ENCODE measurements around the gene CPT1C. TPM values are rescaled to one million over a fixed set of nuclear protein-coding genes. Genes with fewer than 3 reads are reported as not detected.

Gene CPT1C
- total and polyA plus RNA-seq, 2 donors (not counting 3 experiments of a cell fraction or from before 2014, with no cell fraction given): 45.7 to 80.8 TPM

DNA sequence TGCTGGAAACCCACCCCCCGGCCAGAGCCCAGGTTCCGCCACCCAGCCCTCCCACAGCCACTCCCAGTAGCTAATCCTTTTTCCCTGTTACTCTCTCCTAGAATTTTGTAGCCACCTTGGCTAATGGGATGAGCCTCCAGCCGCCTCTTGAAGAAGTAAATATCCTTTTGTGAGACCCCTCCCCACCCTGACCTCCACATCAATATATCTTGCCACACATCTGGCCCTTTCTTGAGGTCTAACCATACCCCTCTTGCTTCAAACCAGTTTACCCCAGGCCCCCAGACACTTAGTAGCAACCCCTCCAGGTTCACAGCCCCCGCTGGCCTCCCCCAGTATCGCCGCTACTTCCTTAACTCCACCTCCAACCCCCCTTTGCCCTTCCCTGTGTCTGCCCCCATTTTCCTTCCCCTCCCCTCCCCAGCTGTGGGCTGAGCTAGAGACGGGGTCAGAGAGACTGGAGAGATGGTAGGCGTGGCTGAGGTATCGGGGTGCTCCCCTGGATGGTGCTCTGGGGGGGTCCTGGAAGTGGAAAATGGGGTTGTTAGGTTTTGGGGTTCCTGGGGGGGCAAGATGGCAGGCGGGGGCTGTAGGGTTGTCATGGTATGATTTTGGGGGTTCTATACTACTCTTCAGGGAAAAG lies 11.0 kb upstream of the CPT1C start:
- FAIRE-seq: no peak
- H3K4me1 ChIP-seq (ENCODE audit: control insufficient read depth, extremely low read depth, insufficient read depth, low read length): peaks cover 23% of the 10 kb centered on the region
- peaks cover 7 to 18% of the 10 kb centered on the region in 2 experiments for H3K36me3 ChIP-seq (ENCODE audit: control insufficient read depth in 2 of 2, extremely low read depth in 1 of 2, insufficient read depth in 2 of 2, low read length in 2 of 2)
- no peak overlapping the region for H2AFZ ChIP-seq (ENCODE audit: low read depth, low read length)
- H3K79me2 ChIP-seq (ENCODE audit: control insufficient read depth, insufficient read depth, low read length): peaks cover 47% of the 10 kb centered on the region
- DNase-seq (ENCODE audit: low read depth, low spot score): no peak
- intact Hi-C loops (cut with micrococcal nuclease): loop anchor here (5.0 kb wide), 1 partner anchor 187 kb away; the partner anchor contains the start of gene PNKP
- POLR2A ChIA-PET: no interaction called here
- no TSS peak for BruUV-seq (replicated peaks)
- H3K4me3 ChIP-seq (replicated peaks in 1 of 3; ENCODE audit: insufficient read depth in 1 of 3, low read depth in 1 of 3, low read length in 3 of 3): no peak overlapping the region
- no peak overlapping the region for H3K27ac ChIP-seq (ENCODE audit: insufficient read depth, low read depth, low read length)
- no peaks in the 10 kb centered on the region for H3K9me3 ChIP-seq (replicated peaks; ENCODE audit: control insufficient read depth, insufficient read depth, low read length)
- no peaks in the 10 kb centered on the region for H4K20me1 ChIP-seq (replicated peaks; ENCODE audit: control insufficient read depth, extremely low read depth, insufficient read depth, low read length)
- TF ChIP-seq FOS (IDR thresholded peaks at IDR 0.05; ENCODE audit: borderline replicate concordance, insufficient read depth, low read length) (no peak), POLR2A (IDR thresholded peaks at IDR 0.05; ENCODE audit: low read depth, low read length) (no peak), JUN (IDR thresholded peaks at IDR 0.05; ENCODE audit: borderline replicate concordance, insufficient read depth, insufficient read length, low read depth) (no peak), MYC (IDR thresholded peaks at IDR 0.05; ENCODE audit: low read depth, low read length) (no peak), EZH2 (IDR thresholded peaks at IDR 0.05; ENCODE audit: borderline replicate concordance, low read depth, low read length, severe bottlenecking) (no peak), MAX (IDR thresholded peaks at IDR 0.05; ENCODE audit: insufficient read depth, insufficient read length) (no peak), POLR2AphosphoS5 (IDR thresholded peaks at IDR 0.05; ENCODE audit: insufficient read depth, low read depth, low read length) (no peak), GATA2 (IDR thresholded peaks at IDR 0.05; ENCODE audit: insufficient read depth, insufficient read length, low read depth, low read length) (no peak)
- TF ChIP-seq, protein P1, sequence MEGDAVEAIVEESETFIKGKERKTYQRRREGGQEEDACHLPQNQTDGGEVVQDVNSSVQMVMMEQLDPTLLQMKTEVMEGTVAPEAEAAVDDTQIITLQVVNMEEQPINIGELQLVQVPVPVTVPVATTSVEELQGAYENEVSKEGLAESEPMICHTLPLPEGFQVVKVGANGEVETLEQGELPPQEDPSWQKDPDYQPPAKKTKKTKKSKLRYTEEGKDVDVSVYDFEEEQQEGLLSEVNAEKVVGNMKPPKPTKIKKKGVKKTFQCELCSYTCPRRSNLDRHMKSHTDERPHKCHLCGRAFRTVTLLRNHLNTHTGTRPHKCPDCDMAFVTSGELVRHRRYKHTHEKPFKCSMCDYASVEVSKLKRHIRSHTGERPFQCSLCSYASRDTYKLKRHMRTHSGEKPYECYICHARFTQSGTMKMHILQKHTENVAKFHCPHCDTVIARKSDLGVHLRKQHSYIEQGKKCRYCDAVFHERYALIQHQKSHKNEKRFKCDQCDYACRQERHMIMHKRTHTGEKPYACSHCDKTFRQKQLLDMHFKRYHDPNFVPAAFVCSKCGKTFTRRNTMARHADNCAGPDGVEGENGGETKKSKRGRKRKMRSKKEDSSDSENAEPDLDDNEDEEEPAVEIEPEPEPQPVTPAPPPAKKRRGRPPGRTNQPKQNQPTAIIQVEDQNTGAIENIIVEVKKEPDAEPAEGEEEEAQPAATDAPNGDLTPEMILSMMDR (IDR thresholded peaks at IDR 0.05; ENCODE audit: extremely low read depth in 1 of 2, insufficient read depth in 1 of 2, low read depth in 1 of 2, low read length in 2 of 2): no peak
- CTCF ChIA-PET: interaction anchor here (0.6 to 1.3 kb wide), 3 partner anchors 9 to 206 kb away, joined by 3 to 4 read pairs (median 3); no protein-coding TSS in a partner anchor
- H3K27me3 ChIP-seq (ENCODE audit: control insufficient read depth in 2 of 2, insufficient read depth in 2 of 2, low read length in 2 of 2): no peaks in the 10 kb centered on the region
- dilution Hi-C loops (cut with MboI; ENCODE audit: extremely low pct_ligation_motif_present, low sequenced_read_pairs): no loop called here
- H3K4me2 ChIP-seq (ENCODE audit: insufficient read depth, low read length): no peak overlapping the region
- H3K9ac ChIP-seq (replicated peaks; ENCODE audit: extremely low read depth, insufficient read depth, low read length): no peak overlapping the region
- no peaks in the 10 kb centered on the region for H3K9me1 ChIP-seq (replicated peaks; ENCODE audit: control insufficient read depth, extremely low read depth, insufficient read depth, low read length)
